Measurements from ENCODE around the gene LCE1D. TPM values are rescaled to one million over a fixed set of nuclear protein-coding genes. Genes with fewer than 3 reads are reported as not detected.

The LCE1D gene
- total RNA-seq, 1 donor from 2014 or later = not detected

GRCh38 chr1:152842556-152842955 is 46.0 kb downstream of the LCE1D start, which contains the start of gene LCE6A:
Gene LCE6A, plus strand, starts transcription at chr1:152842856. Its CDS starts 665 bp downstream, at chr1:152843521.
- no peak for DNase-seq (ENCODE audit: low read depth)
- H3K4me3 ChIP-seq (ENCODE audit: low read depth, low read length) = no peak within 1 kb of the TSS
- TF ChIP-seq CTCF (conservative IDR thresholded peaks at IDR 0.05; ENCODE audit: low read depth, low read length) = no peak

Other genes starting within 250 kb of the LCE1D start
- gene LCE3E, start 229.9 kb upstream of the LCE1D start, total RNA-seq = not detected in 2 replicates
- not detected in 2 replicates for gene LCE3D, start 216.2 kb upstream of the LCE1D start, total RNA-seq
- not detected in 2 replicates for gene LCE3C, start 196.5 kb upstream of the LCE1D start, total RNA-seq
- not detected in 2 replicates for gene LCE3B, start 182.9 kb upstream of the LCE1D start, total RNA-seq
- gene LCE3A, start 173.6 kb upstream of the LCE1D start, total RNA-seq = not detected in 2 replicates
- gene LCE2D, start 133.3 kb upstream of the LCE1D start, total RNA-seq = not detected in 2 replicates
- not detected in 2 replicates for gene LCE2C, start 121.4 kb upstream of the LCE1D start, total RNA-seq
- gene LCE2B, start 110.6 kb upstream of the LCE1D start, total RNA-seq = not detected in 2 replicates
- not detected in 2 replicates for gene LCE2A, start 98.4 kb upstream of the LCE1D start, total RNA-seq
- gene LCE4A, start 88.6 kb upstream of the LCE1D start, total RNA-seq = not detected in 2 replicates
- not detected in 2 replicates for gene KPRP, start 38.7 kb upstream of the LCE1D start, total RNA-seq
- not detected in 2 replicates for gene LCE1F, start 21.6 kb upstream of the LCE1D start, total RNA-seq
- not detected in 2 replicates for gene LCE1E, start 10.5 kb upstream of the LCE1D start, total RNA-seq
- not detected in 2 replicates for gene LCE1C, start 9.9 kb downstream of the LCE1D start, total RNA-seq
- gene LCE1B, start 15.2 kb downstream of the LCE1D start, total RNA-seq = not detected in 2 replicates
- gene LCE1A, start 30.8 kb downstream of the LCE1D start, total RNA-seq = not detected in 2 replicates
- gene LCE6A, start 46.1 kb downstream of the LCE1D start, total RNA-seq = not detected in 2 replicates
- gene LCE7A, start 63.3 kb downstream of the LCE1D start, total RNA-seq = not detected in 2 replicates
- gene SMCP, start 81.6 kb downstream of the LCE1D start, total RNA-seq = not detected in 2 replicates
- gene IVL, start 111.8 kb downstream of the LCE1D start, total RNA-seq = 0.35 and 2.1 TPM in 2 replicates
- gene SPRR5, start 150.5 kb downstream of the LCE1D start, total RNA-seq = not detected in 2 replicates
- not detected in 2 replicates for gene SPRR4, start 173.9 kb downstream of the LCE1D start, total RNA-seq
- not detected in 2 replicates for gene SPRR1A, start 187.4 kb downstream of the LCE1D start, total RNA-seq
- gene SPRR3, start 205.0 kb downstream of the LCE1D start, total RNA-seq = not detected in 2 replicates
- 0.75 TPM in 1 of 2 replicates, not detected in the other for gene SPRR1B, start 234.5 kb downstream of the LCE1D start, total RNA-seq
- gene SPRR2D, start 244.4 kb downstream of the LCE1D start, total RNA-seq = not detected in 2 replicates

Data from epithelial cell of proximal tubule (primary cell).